GM21367 (cell line): Measurements from ENCODE around the gene ERCC6.
A peak's percentile ranks its signal among the peaks of the same experiment; 100 is the strongest.

Experiments
- ATAC-seq: cut with Tn5 transposase; IDR thresholded peaks from one replicate; pipeline ENCODE4 v1.9.1; 2021; ENCODE audit not compliant: unreplicated experiment

The ERCC6 gene

GRCh38 chr10:49538381-49539319 is at the start of gene ERCC6:
ERCC6 (minus strand) TSS chr10:49539121.
- peak; percentile 73 for ATAC-seq

GRCh38 chr10:49587981-49588380 is 49.1 kb upstream of the ERCC6 start:
- ATAC-seq, result no peak

- ATAC-seq, result no peak
These were observed 46.5 kb upstream of the ERCC6 start for GRCh38 chr10:49585387-49585786.

- no peak for ATAC-seq
These were observed 40.7 kb upstream of the ERCC6 start for GRCh38 chr10:49579621-49580020.

- ATAC-seq, result no peak
These were observed 39.5 kb upstream of the ERCC6 start for GRCh38 chr10:49578392-49578791.

GRCh38 chr10:49577182-49577925 is 38.4 kb upstream of the ERCC6 start:
- no peak for ATAC-seq

GRCh38 chr10:49575489-49576072 is 36.7 kb upstream of the ERCC6 start:
- ATAC-seq, result no peak

- ATAC-seq, result no peak
These were observed 33.7 kb upstream of the ERCC6 start for GRCh38 chr10:49572594-49573114.

- no peak for ATAC-seq
These were observed 32.5 kb upstream of the ERCC6 start for GRCh38 chr10:49571388-49571787.

GRCh38 chr10:49569031-49569631 is 30.2 kb upstream of the ERCC6 start:
- ATAC-seq, result no peak

- ATAC-seq, result peak; percentile 75
These were observed 29.3 kb upstream of the ERCC6 start for GRCh38 chr10:49568235-49568634.

GRCh38 chr10:49567810-49568209 is 28.9 kb upstream of the ERCC6 start:
- peak; percentile 9 for ATAC-seq

GRCh38 chr10:49564461-49565009 is 25.6 kb upstream of the ERCC6 start:
- ATAC-seq, result no peak

- ATAC-seq, result no peak
These were observed 24.0 kb upstream of the ERCC6 start for GRCh38 chr10:49562893-49563292.

- no peak for ATAC-seq
These were observed 21.6 kb upstream of the ERCC6 start for GRCh38 chr10:49560526-49560925.

GRCh38 chr10:49559476-49559875 is 20.6 kb upstream of the ERCC6 start:
- ATAC-seq, result no peak

GRCh38 chr10:49558190-49558589 is 19.3 kb upstream of the ERCC6 start:
- ATAC-seq, result no peak

GRCh38 chr10:49557681-49558080 is 18.8 kb upstream of the ERCC6 start:
- no peak for ATAC-seq

GRCh38 chr10:49556723-49557122 is 17.8 kb upstream of the ERCC6 start:
- no peak for ATAC-seq

- no peak for ATAC-seq
These were observed 13.4 kb upstream of the ERCC6 start for GRCh38 chr10:49552277-49552676.

- ATAC-seq, result no peak
These were observed 11.6 kb upstream of the ERCC6 start for GRCh38 chr10:49550563-49550962.
